Ishikawa (cell line): Measurements from ENCODE around the gene SEMA3D.

Experiments used
- CREB1 ChIP-seq: IDR thresholded peaks from 2 replicates; pipeline ENCODE4 v1.6.1; 2012; ENCODE audit warnings: low read depth
- FOXM1 ChIP-seq: IDR thresholded peaks from 2 replicates; pipeline ENCODE4 v1.6.1; 2012; ENCODE audit warnings: low read depth, borderline replicate concordance
- NFIC ChIP-seq: IDR thresholded peaks from 2 replicates; pipeline ENCODE4 v1.6.1; 2012

DNA sequence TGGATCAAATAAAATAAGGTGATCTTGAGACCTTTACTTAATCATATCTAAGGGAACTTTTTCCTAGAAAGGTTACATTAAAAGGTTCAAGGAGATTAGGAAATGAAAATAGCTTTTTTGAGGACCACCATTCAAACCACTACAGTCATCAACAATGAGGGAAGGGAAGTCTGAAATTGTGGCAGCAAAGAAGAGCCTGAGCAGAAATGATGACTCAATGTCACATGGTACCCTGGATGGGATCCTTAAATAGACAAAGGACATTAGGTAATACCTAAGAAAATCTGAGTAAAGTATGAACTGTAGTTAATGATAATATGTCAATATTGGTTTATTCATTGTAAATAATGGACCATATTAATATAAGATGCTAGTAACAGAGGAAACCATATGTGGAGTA, 236.0 kb downstream of the SEMA3D start:
- TF ChIP-seq FOXM1 (no peak), CREB1 (no peak), NFIC (no peak)
